Measurements from ENCODE around the gene CA10.

Gene CA10

GRCh38 chr17:51764387-51764971 is 394.0 kb downstream of the CA10 start:
- DNase-seq (ENCODE audit: low spot score): peak; percentile 43

GRCh38 chr17:51763058-51763457 is 395.5 kb downstream of the CA10 start:
- no peak for DNase-seq (ENCODE audit: low spot score)

- DNase-seq (ENCODE audit: low spot score): no peak
Observed at GRCh38 chr17:51761105-51761504, 397.4 kb downstream of the CA10 start.

- no peak for DNase-seq (ENCODE audit: low spot score)
Observed at GRCh38 chr17:51759260-51759659, 399.3 kb downstream of the CA10 start.

GRCh38 chr17:51751072-51751471 is 407.4 kb downstream of the CA10 start:
- DNase-seq (ENCODE audit: low spot score): no peak

GRCh38 chr17:51748749-51749604 is 409.5 kb downstream of the CA10 start:
- DNase-seq (ENCODE audit: low spot score): no peak

- DNase-seq (ENCODE audit: low spot score): no peak
Observed at GRCh38 chr17:51746421-51746820, 412.1 kb downstream of the CA10 start.

GRCh38 chr17:51745993-51746392 is 412.5 kb downstream of the CA10 start:
- DNase-seq (ENCODE audit: low spot score): no peak

GRCh38 chr17:51743477-51743876 is 415.0 kb downstream of the CA10 start:
- DNase-seq (ENCODE audit: low spot score): no peak

- no peak for DNase-seq (ENCODE audit: low spot score)
Observed at GRCh38 chr17:51742571-51742970, 415.9 kb downstream of the CA10 start.

- no peak for DNase-seq (ENCODE audit: low spot score)
Observed at GRCh38 chr17:51741458-51741857, 417.1 kb downstream of the CA10 start.

GRCh38 chr17:51740531-51740930 is 418.0 kb downstream of the CA10 start:
- no peak for DNase-seq (ENCODE audit: low spot score)

GRCh38 chr17:51739245-51739886 is 419.1 kb downstream of the CA10 start:
- no peak for DNase-seq (ENCODE audit: low spot score)

GRCh38 chr17:51736356-51736755 is 422.2 kb downstream of the CA10 start:
- no peak for DNase-seq (ENCODE audit: low spot score)

- no peak for DNase-seq (ENCODE audit: low spot score)
Observed at GRCh38 chr17:51734976-51735375, 423.5 kb downstream of the CA10 start.

GRCh38 chr17:51734462-51734861 is 424.1 kb downstream of the CA10 start:
- no peak for DNase-seq (ENCODE audit: low spot score)

GRCh38 chr17:51733166-51733565 is 425.3 kb downstream of the CA10 start:
- DNase-seq (ENCODE audit: low spot score): no peak

- no peak for DNase-seq (ENCODE audit: low spot score)
Observed at GRCh38 chr17:51731941-51732722, 426.4 kb downstream of the CA10 start.

- no peak for DNase-seq (ENCODE audit: low spot score)
Observed at GRCh38 chr17:51730303-51731050, 428.0 kb downstream of the CA10 start.

GRCh38 chr17:51725185-51725584 is 433.3 kb downstream of the CA10 start:
- no peak for DNase-seq (ENCODE audit: low spot score)

GRCh38 chr17:51724043-51724580 is 434.4 kb downstream of the CA10 start:
- DNase-seq (ENCODE audit: low spot score): no peak

Data from hematopoietic multipotent progenitor cell treated with erythropoietin and hydrocortisone succinate and interleukin-3 and kit ligand, for 15 days (in vitro differentiated cells).